HEK293 (cell line): ENCODE measurements around the gene SFR1.

Experiments used
- BCL11B ChIP-seq: fragments of 450-650 bp; formaldehyde crosslinking; IDR thresholded peaks from 2 replicates; pipeline ENCODE4 v1.5.1; 2016; ENCODE audit warnings: low read depth, missing biosample characterization, missing genetic modification characterization
- GFI1B ChIP-seq: fragments of 450-650 bp; formaldehyde crosslinking; IDR thresholded peaks from 2 replicates; pipeline ENCODE4 v1.5.1; 2016; ENCODE audit warnings: missing biosample characterization, missing genetic modification characterization
- GLI2 ChIP-seq: fragments of 450-650 bp; formaldehyde crosslinking; IDR thresholded peaks from 2 replicates; pipeline ENCODE4; 2017; ENCODE audit warnings: missing biosample characterization, missing genetic modification characterization, low read depth, borderline replicate concordance
- KLF9 ChIP-seq: fragments of 450-650 bp; formaldehyde crosslinking; IDR thresholded peaks from 2 replicates; pipeline ENCODE4 v1.5.1; 2016; ENCODE audit warnings: missing biosample characterization, missing genetic modification characterization, low read depth
- OSR2 ChIP-seq: fragments of 450-650 bp; formaldehyde crosslinking; IDR thresholded peaks from 2 replicates; pipeline ENCODE4 v1.5.1; 2016; ENCODE audit warnings: missing biosample characterization, missing genetic modification characterization
- REPIN1 ChIP-seq: fragments of 450-650 bp; formaldehyde crosslinking; IDR thresholded peaks from 2 replicates; pipeline ENCODE4 v1.5.1; 2017; ENCODE audit warnings: missing biosample characterization, missing genetic modification characterization, low read depth
- SALL2 ChIP-seq: fragments of 450-650 bp; formaldehyde crosslinking; IDR thresholded peaks from 2 replicates; pipeline ENCODE4 v1.5.0; 2017; ENCODE audit warnings: missing biosample characterization, mild to moderate bottlenecking, missing genetic modification characterization, borderline replicate concordance
- ZBTB1 ChIP-seq: fragments of 450-650 bp; formaldehyde crosslinking; IDR thresholded peaks from 2 replicates; pipeline ENCODE4 v1.5.1; 2016; ENCODE audit warnings: missing biosample characterization, missing genetic modification characterization
- ZNF10 ChIP-seq: fragments of 450-650 bp; formaldehyde crosslinking; IDR thresholded peaks from 2 replicates; pipeline ENCODE4 v1.5.1; 2017; ENCODE audit warnings: missing biosample characterization, missing genetic modification characterization
- ZNF146 ChIP-seq: fragments of 450-650 bp; formaldehyde crosslinking; IDR thresholded peaks from 2 replicates; pipeline ENCODE4 v1.5.1; 2016; ENCODE audit warnings: missing biosample characterization, missing genetic modification characterization
- ZNF155 ChIP-seq: fragments of 450-650 bp; formaldehyde crosslinking; IDR thresholded peaks from 2 replicates; pipeline ENCODE4 v1.5.1; 2016; ENCODE audit warnings: missing biosample characterization, missing genetic modification characterization
- ZNF169 ChIP-seq: fragments of 450-650 bp; formaldehyde crosslinking; IDR thresholded peaks from 2 replicates; pipeline ENCODE4 v1.5.1; 2016; ENCODE audit warnings: missing biosample characterization, missing genetic modification characterization
- ZNF19 ChIP-seq: fragments of 450-650 bp; formaldehyde crosslinking; IDR thresholded peaks from 2 replicates; pipeline ENCODE4; 2016; ENCODE audit warnings: missing biosample characterization, missing genetic modification characterization, low read depth
- ZNF202 ChIP-seq: fragments of 450-650 bp; formaldehyde crosslinking; IDR thresholded peaks from 2 replicates; pipeline ENCODE4 v1.5.1; 2016; ENCODE audit warnings: missing biosample characterization, missing genetic modification characterization, borderline replicate concordance
- ZNF223 ChIP-seq: fragments of 450-650 bp; formaldehyde crosslinking; IDR thresholded peaks from 2 replicates; pipeline ENCODE4 v1.5.1; 2016; ENCODE audit warnings: missing biosample characterization, missing genetic modification characterization
- ZNF280C ChIP-seq: fragments of 450-650 bp; formaldehyde crosslinking; IDR thresholded peaks from 2 replicates; pipeline ENCODE4 v1.5.1; 2016; ENCODE audit warnings: missing biosample characterization, missing genetic modification characterization
- ZNF404 ChIP-seq: fragments of 450-650 bp; formaldehyde crosslinking; IDR thresholded peaks from 2 replicates; pipeline ENCODE4 v1.5.1; 2017; ENCODE audit warnings: missing biosample characterization, missing genetic modification characterization
- ZNF426 ChIP-seq: fragments of 450-650 bp; formaldehyde crosslinking; IDR thresholded peaks from 2 replicates; pipeline ENCODE4 v1.5.1; 2017; ENCODE audit warnings: missing biosample characterization, missing genetic modification characterization, mild to moderate bottlenecking, inconsistent platforms, moderate library complexity
- ZNF510 ChIP-seq: fragments of 450-650 bp; formaldehyde crosslinking; IDR thresholded peaks from 2 replicates; pipeline ENCODE4 v1.5.1; 2018; ENCODE audit warnings: mild to moderate bottlenecking, missing genetic modification characterization, missing biosample characterization; ENCODE audit not compliant: insufficient replicate concordance
- ZNF558 ChIP-seq: fragments of 450-650 bp; formaldehyde crosslinking; IDR thresholded peaks from 2 replicates; pipeline ENCODE4 v1.5.1; 2016; ENCODE audit warnings: missing biosample characterization, missing genetic modification characterization
- ZNF560 ChIP-seq: fragments of 450-650 bp; formaldehyde crosslinking; IDR thresholded peaks from 2 replicates; pipeline ENCODE4 v1.5.1; 2017; ENCODE audit warnings: missing biosample characterization, missing genetic modification characterization, borderline replicate concordance
- ZNF585B ChIP-seq: fragments of 450-650 bp; formaldehyde crosslinking; IDR thresholded peaks from 2 replicates; pipeline ENCODE4 v1.5.1; 2016; ENCODE audit warnings: missing biosample characterization, missing genetic modification characterization
- ZNF623 ChIP-seq: fragments of 450-650 bp; formaldehyde crosslinking; IDR thresholded peaks from 2 replicates; pipeline ENCODE4 v1.5.1; 2016; ENCODE audit warnings: missing biosample characterization, missing genetic modification characterization
- ZNF624 ChIP-seq: fragments of 450-650 bp; formaldehyde crosslinking; IDR thresholded peaks from 2 replicates; pipeline ENCODE4 v1.5.1; 2017; ENCODE audit warnings: missing biosample characterization, missing genetic modification characterization
- ZNF654 ChIP-seq: fragments of 450-650 bp; formaldehyde crosslinking; IDR thresholded peaks from 2 replicates; pipeline ENCODE4 v1.5.1; 2016; ENCODE audit warnings: low read depth, missing biosample characterization, missing genetic modification characterization
- ZNF660 ChIP-seq: fragments of 450-650 bp; IDR thresholded peaks from 2 replicates; pipeline ENCODE4 v1.5.1; 2018; ENCODE audit warnings: missing biosample characterization, mild to moderate bottlenecking, missing genetic modification characterization
- ZNF701 ChIP-seq: fragments of 450-650 bp; formaldehyde crosslinking; IDR thresholded peaks from 2 replicates; pipeline ENCODE4 v1.5.1; 2016; ENCODE audit warnings: missing biosample characterization, missing genetic modification characterization
- ZNF704 ChIP-seq: fragments of 450-650 bp; formaldehyde crosslinking; IDR thresholded peaks from 2 replicates; pipeline ENCODE4 v1.5.1; 2016; ENCODE audit warnings: missing biosample characterization, missing genetic modification characterization
- ZNF707 ChIP-seq: fragments of 450-650 bp; formaldehyde crosslinking; IDR thresholded peaks from 2 replicates; pipeline ENCODE4 v1.5.1; 2016; ENCODE audit warnings: missing biosample characterization, missing genetic modification characterization
- ZNF76 ChIP-seq: fragments of 450-650 bp; formaldehyde crosslinking; IDR thresholded peaks from 2 replicates; pipeline ENCODE4; 2016; ENCODE audit warnings: low read depth, missing biosample characterization, missing genetic modification characterization, borderline replicate concordance
- ZNF768 ChIP-seq: fragments of 450-650 bp; formaldehyde crosslinking; IDR thresholded peaks from 2 replicates; pipeline ENCODE4 v1.5.1; 2018; ENCODE audit warnings: missing biosample characterization, mild to moderate bottlenecking, missing genetic modification characterization
- ZNF776 ChIP-seq: fragments of 450-650 bp; formaldehyde crosslinking; IDR thresholded peaks from 2 replicates; pipeline ENCODE4 v1.5.0; 2017; ENCODE audit warnings: missing biosample characterization, missing genetic modification characterization, borderline replicate concordance
- ZNF792 ChIP-seq: fragments of 450-650 bp; formaldehyde crosslinking; IDR thresholded peaks from 2 replicates; pipeline ENCODE4 v1.5.1; 2016; ENCODE audit warnings: missing biosample characterization, missing genetic modification characterization
- TF ChIP-seq, protein P1 (sequence below): fragments of 450-650 bp; formaldehyde crosslinking; IDR thresholded peaks from 2 replicates; pipeline ENCODE4 v1.5.1; 2017; ENCODE audit warnings: missing biosample characterization, missing genetic modification characterization
- TF ChIP-seq, protein P2 (sequence below): fragments of 450-650 bp; formaldehyde crosslinking; IDR thresholded peaks from 2 replicates; pipeline ENCODE4 v1.5.1; 2016; ENCODE audit warnings: missing biosample characterization, missing genetic modification characterization, low read depth

SFR1 gene

DNA sequence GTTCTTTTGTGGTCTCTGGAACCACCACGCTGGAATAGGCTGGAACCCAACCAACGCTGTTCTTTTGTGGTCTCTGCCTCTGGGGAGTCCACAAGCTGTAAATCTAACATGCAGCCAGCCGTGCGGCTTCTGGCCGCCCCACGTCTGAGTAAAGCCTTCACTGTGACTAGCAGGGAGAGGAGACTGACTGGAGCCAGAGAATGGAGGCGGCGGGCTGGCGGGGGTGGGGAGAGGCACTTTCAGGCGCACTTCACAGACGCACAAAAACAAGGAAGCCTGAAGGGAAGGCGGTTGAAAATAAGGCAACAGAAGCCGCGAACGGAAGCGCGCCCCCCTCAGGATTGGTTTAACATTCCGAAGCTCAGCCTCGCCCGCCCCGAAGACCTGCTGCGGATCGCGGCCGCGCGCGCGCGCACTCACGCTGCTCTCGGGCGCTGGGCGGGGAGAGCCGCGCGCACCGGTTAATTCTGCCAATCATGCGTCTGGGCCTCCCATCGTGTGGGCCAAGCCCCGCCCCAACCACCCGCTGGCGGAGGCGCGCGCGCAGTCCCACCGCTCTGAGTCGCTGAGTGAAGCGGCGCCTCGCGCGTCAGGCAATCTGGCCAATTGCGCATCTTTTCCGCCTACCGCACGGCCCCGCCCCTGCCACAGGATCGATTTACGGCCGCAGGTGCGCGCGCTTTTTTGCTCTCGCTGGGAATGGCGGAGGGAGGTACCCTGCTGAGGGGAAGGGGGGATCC lies at the start of gene SFR1 (continued):
- TF ChIP-seq ZNF701 (tag by site-specific recombination), result no peak
- no peak for TF ChIP-seq ZNF280C (tag by site-specific recombination)
- TF ChIP-seq ZNF623 (tag by site-specific recombination), result no peak
- TF ChIP-seq, protein P1, sequence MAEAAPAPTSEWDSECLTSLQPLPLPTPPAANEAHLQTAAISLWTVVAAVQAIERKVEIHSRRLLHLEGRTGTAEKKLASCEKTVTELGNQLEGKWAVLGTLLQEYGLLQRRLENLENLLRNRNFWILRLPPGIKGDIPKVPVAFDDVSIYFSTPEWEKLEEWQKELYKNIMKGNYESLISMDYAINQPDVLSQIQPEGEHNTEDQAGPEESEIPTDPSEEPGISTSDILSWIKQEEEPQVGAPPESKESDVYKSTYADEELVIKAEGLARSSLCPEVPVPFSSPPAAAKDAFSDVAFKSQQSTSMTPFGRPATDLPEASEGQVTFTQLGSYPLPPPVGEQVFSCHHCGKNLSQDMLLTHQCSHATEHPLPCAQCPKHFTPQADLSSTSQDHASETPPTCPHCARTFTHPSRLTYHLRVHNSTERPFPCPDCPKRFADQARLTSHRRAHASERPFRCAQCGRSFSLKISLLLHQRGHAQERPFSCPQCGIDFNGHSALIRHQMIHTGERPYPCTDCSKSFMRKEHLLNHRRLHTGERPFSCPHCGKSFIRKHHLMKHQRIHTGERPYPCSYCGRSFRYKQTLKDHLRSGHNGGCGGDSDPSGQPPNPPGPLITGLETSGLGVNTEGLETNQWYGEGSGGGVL, result peak; percentile 79
- no peak for TF ChIP-seq ZNF223 (tag by site-specific recombination)
- no peak for TF ChIP-seq ZNF585B (tag by site-specific recombination)
- no peak for TF ChIP-seq ZNF202 (tag by site-specific recombination)
- no peak for TF ChIP-seq ZNF704
- TF ChIP-seq ZNF792 (tag by site-specific recombination), result no peak
- TF ChIP-seq ZNF510 (tag by site-specific recombination), result no peak
- TF ChIP-seq BCL11B, result no peak
- no peak for TF ChIP-seq ZNF404
- TF ChIP-seq ZNF707 (tag by site-specific recombination), result no peak
- TF ChIP-seq, protein P2, sequence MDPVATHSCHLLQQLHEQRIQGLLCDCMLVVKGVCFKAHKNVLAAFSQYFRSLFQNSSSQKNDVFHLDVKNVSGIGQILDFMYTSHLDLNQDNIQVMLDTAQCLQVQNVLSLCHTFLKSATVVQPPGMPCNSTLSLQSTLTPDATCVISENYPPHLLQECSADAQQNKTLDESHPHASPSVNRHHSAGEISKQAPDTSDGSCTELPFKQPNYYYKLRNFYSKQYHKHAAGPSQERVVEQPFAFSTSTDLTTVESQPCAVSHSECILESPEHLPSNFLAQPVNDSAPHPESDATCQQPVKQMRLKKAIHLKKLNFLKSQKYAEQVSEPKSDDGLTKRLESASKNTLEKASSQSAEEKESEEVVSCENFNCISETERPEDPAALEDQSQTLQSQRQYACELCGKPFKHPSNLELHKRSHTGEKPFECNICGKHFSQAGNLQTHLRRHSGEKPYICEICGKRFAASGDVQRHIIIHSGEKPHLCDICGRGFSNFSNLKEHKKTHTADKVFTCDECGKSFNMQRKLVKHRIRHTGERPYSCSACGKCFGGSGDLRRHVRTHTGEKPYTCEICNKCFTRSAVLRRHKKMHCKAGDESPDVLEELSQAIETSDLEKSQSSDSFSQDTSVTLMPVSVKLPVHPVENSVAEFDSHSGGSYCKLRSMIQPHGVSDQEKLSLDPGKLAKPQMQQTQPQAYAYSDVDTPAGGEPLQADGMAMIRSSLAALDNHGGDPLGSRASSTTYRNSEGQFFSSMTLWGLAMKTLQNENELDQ (tag by site-specific recombination), result no peak
- TF ChIP-seq SALL2 (tag by site-specific recombination), result no peak
- no peak for TF ChIP-seq ZNF426 (tag by site-specific recombination)
- no peak for TF ChIP-seq ZNF19 (tag by site-specific recombination)
- TF ChIP-seq GLI2 (tag by site-specific recombination), result no peak
- TF ChIP-seq ZNF660 (tag by site-specific recombination), result peak; percentile 66
- TF ChIP-seq ZNF558 (tag by site-specific recombination), result no peak; the same call in 1 of the 2 replicates
- no peak for TF ChIP-seq ZNF155 (tag by site-specific recombination)
- no peak for TF ChIP-seq ZNF560
- no peak for TF ChIP-seq ZNF624 (tag by site-specific recombination)
- TF ChIP-seq ZNF776, result no peak
- TF ChIP-seq ZNF169 (tag by site-specific recombination), result no peak
- TF ChIP-seq GFI1B (tag by site-specific recombination), result no peak
- TF ChIP-seq ZBTB1 (tag by site-specific recombination), result no peak
- TF ChIP-seq ZNF768 (tag by site-specific recombination), result no peak
- TF ChIP-seq ZNF76 (tag by site-specific recombination), result peak; percentile 44; the same call in 1 of the 2 replicates
- TF ChIP-seq OSR2 (tag by site-specific recombination), result peak; percentile 97
- no peak for TF ChIP-seq ZNF654 (tag by site-specific recombination)
- TF ChIP-seq KLF9 (tag by site-specific recombination), result peak; percentile 62
- no peak for TF ChIP-seq ZNF146 (tag by site-specific recombination)
- no peak for TF ChIP-seq REPIN1 (tag by site-specific recombination)
- peak; percentile 9 for TF ChIP-seq ZNF10 (tag by site-specific recombination)
